Bronchial smooth muscle cell (primary cell): Measurements from ENCODE around the gene CXorf38. TPM values are rescaled to one million over a fixed set of nuclear protein-coding genes. Genes with fewer than 3 reads are reported as not detected.

Experiments used
- total RNA-seq: library from RNA; depleted of rRNA; stranded (reverse); fragments of >200 nt; gene quantifications from 2 replicates; pipeline ENCODE4 v1.2.1, GENCODE V29; 2014

CXorf38 gene, protein sequence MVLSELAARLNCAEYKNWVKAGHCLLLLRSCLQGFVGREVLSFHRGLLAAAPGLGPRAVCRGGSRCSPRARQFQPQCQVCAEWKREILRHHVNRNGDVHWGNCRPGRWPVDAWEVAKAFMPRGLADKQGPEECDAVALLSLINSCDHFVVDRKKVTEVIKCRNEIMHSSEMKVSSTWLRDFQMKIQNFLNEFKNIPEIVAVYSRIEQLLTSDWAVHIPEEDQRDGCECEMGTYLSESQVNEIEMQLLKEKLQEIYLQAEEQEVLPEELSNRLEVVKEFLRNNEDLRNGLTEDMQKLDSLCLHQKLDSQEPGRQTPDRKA
- 4.4 and 7.3 TPM in 2 replicates for total RNA-seq

DNA sequence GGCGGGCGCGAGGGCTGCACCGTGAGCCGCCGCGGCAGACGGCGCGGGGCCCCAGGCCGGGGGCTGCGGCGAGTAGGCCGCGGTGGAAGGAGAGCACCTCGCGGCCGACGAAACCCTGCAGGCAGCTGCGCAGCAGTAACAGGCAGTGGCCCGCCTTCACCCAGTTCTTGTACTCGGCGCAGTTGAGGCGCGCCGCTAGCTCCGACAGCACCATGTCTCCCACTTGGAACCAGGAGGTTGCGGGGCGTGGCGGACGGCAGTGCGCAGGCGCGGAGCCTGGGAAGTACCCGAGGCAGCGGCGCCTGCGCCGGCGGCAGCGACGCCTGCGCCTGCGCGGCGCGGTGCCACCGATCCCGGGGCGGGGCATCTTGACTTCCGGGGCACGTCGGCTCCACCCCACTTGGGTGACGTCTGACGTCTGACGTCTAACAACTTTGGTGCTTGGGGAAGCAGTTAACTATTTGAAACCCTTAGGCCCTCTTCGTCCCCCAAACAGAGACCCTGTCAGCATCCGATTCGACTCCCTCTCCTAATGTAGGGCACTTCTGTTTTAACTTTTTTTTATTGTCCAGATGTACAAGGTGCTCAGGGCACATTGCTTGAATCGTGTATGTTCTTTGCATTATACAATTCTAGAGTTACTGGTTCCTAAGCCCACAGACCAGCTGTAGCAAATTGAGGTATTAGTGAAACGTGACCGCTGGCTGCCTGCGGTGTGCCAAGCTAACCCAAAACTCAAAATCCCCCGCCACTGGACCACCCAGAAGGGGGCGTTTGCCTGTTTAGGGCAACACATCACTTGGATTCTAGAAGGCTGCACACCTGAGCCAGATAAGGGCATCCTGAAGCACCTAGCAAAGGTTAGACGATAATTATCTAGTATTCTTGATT is at the start of gene CXorf38:
Gene CXorf38, minus strand, starts transcription at position 255 of the 891 bp plus-strand sequence. Its CDS starts 41 bp downstream, at position 214.

DNA sequence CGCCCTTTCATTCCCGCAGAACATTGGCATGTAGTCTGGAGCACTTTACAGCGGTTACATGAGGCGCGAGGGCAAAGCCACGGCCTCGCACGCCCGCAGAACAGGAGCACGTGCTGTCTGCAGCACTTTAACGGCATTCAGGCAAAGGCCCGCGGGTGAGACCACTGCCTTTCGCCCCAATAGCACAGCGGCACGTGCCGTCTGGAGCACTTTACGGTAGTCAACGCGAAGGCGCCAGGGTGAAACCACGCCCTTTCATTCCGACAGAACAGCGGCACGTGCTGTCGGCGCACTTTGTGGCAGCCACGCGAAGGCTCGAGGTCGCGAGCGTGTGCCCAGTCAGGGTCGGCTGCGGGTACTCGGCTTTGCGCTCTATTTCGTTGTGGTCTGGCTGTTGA is 24.2 kb downstream of the CXorf38 start, which contains the start of gene MPC1L:
Gene MPC1L, plus strand, starts transcription at position 290 of the 398 bp plus-strand sequence. CDS start 138 bp downstream, outside the sequence.

DNA sequence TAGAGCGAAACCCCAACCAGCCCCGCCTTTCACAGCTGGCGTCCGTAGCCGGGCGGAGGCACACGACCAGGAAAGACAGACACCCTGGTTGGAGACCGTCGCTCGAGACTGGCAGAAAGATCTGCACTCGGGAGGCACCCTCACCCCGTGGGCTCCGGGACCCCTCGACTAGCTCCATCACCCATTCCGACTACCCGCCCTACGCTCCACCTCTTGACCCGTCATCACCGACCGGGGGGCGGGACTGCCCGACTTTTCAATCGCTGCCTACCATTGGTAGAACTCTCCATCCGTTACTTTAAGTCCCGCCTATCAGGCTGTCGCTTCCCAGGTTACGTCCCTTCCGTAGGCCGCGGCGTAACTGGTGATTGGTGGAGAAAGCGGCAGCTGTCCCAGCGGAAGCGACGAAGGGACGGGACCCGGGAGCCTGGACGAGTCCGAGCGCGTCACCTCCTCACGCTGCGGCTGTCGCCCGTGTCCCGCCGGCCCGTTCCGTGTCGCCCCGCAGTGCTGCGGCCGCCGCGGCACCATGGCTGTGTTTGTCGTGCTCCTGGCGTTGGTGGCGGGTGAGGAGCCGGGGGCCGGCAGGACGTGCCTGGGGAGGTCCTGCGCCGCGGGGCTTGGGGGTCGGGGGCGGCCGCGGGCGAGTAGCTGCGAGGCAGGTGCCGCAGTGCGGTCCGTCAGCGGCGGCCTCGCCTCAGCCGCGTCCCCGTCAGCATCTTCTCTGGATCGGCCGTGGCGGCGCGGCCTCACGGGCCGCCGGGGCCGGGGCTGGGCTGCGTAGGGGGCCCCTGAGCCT is 66.6 kb downstream of the CXorf38 start, which contains the start of gene ATP6AP2:
Gene ATP6AP2, plus strand, starts transcription at position 434 of the 799 bp plus-strand sequence. Its CDS starts 96 bp downstream, at position 530.

Other genes starting within 250 kb of the CXorf38 start
- gene ATP6AP2, start 66.6 kb downstream of the CXorf38 start, total RNA-seq, result 142 and 204 TPM in 2 replicates
- not detected in 2 replicates for gene MPC1L, start 24.1 kb downstream of the CXorf38 start, total RNA-seq
- gene MED14, start 88.0 kb upstream of the CXorf38 start, total RNA-seq, result 6.4 and 11.8 TPM in 2 replicates